ENCODE results near the gene NEDD4L. TPM values are rescaled to one million over a fixed set of nuclear protein-coding genes. Genes with fewer than 3 reads are reported as not detected.

The NEDD4L gene
- polyA plus RNA-seq, 1 of the 3 experiments (the other 2 are of a cell fraction): 13.2 TPM

DNA sequence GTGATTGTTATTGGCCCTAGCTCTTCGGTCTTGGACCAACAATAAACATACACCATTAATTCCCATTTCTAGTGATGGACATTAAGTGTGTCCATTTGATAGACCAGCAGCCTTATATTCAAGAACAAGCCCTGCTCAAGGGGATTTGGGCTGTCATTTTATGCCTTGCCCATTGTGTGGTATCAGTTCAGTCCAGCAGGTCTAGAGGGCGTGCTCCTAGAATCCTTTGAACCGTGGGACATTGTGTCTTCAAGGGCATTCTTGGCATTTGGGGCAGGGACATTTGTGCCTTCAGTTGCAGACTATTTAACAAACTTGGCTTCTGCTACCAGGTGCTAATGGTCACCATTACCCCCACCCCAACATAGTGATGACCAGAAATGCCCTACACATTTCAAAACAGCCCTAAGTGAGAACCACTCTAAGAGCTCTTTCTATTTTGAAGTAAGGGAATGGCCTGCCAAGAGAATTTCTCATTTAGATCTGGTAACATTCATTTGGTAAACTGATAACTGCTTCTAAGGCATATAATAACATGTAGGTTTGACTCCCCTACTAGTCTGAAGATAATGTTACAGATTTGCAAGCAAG is 300.1 kb downstream of the NEDD4L start:
- 94% methylated on average over 3 of the region's 3 CpGs for WGBS (ENCODE audit: low lambda C conversion rate)
- no peaks in the 10 kb centered on the region for H3F3A ChIP-seq (replicated peaks; ENCODE audit: insufficient read depth)
- H3K36me3 ChIP-seq (replicated peaks in 1 of 2; ENCODE audit: control insufficient read depth in 1 of 2, insufficient read depth in 2 of 2, low read length in 1 of 2): peaks cover 0 to 3% of the 10 kb centered on the region in 2 experiments
- no peaks in the 10 kb centered on the region for H3K27me3 ChIP-seq (ENCODE audit: insufficient read depth)
- no peak overlapping the region for H3K4me2 ChIP-seq
- no peaks in the 10 kb centered on the region for H3K9me3 ChIP-seq
- CTCF ChIA-PET: interaction anchor here (1.1 to 1.4 kb wide), 3 partner anchors 9 to 153 kb away, joined by 3 read pairs; no protein-coding TSS in a partner anchor
- H3K27ac ChIP-seq (ENCODE audit: low read depth in 2 of 2, low read length in 1 of 2): no peak overlapping the region
- no peaks in the 10 kb centered on the region for H3K4me1 ChIP-seq (ENCODE audit: control insufficient read depth in 1 of 2, insufficient read depth in 2 of 2, low read depth in 1 of 2, low read length in 1 of 2)
- H3K79me2 ChIP-seq (ENCODE audit: insufficient read depth): no peaks in the 10 kb centered on the region
- no peak overlapping the region for H3K9ac ChIP-seq
- TF ChIP-seq POLR2AphosphoS5 (IDR thresholded peaks at IDR 0.05; ENCODE audit: low read depth, low read length): no peak
- TF ChIP-seq, protein P1, sequence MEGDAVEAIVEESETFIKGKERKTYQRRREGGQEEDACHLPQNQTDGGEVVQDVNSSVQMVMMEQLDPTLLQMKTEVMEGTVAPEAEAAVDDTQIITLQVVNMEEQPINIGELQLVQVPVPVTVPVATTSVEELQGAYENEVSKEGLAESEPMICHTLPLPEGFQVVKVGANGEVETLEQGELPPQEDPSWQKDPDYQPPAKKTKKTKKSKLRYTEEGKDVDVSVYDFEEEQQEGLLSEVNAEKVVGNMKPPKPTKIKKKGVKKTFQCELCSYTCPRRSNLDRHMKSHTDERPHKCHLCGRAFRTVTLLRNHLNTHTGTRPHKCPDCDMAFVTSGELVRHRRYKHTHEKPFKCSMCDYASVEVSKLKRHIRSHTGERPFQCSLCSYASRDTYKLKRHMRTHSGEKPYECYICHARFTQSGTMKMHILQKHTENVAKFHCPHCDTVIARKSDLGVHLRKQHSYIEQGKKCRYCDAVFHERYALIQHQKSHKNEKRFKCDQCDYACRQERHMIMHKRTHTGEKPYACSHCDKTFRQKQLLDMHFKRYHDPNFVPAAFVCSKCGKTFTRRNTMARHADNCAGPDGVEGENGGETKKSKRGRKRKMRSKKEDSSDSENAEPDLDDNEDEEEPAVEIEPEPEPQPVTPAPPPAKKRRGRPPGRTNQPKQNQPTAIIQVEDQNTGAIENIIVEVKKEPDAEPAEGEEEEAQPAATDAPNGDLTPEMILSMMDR (IDR thresholded peaks at IDR 0.05): no peak
- TF ChIP-seq RAD21 (IDR thresholded peaks at IDR 0.05; ENCODE audit: low read length): no peak
- TF ChIP-seq NFIC (IDR thresholded peaks at IDR 0.05; ENCODE audit: borderline replicate concordance): no peak
- no peak for TF ChIP-seq NRF1 (IDR thresholded peaks at IDR 0.05; ENCODE audit: low read depth, low read length)
- TF ChIP-seq, protein P2, sequence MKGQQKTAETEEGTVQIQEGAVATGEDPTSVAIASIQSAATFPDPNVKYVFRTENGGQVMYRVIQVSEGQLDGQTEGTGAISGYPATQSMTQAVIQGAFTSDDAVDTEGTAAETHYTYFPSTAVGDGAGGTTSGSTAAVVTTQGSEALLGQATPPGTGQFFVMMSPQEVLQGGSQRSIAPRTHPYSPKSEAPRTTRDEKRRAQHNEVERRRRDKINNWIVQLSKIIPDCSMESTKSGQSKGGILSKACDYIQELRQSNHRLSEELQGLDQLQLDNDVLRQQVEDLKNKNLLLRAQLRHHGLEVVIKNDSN (IDR thresholded peaks at IDR 0.05; ENCODE audit: borderline replicate concordance, low read depth): no peak
- TF ChIP-seq, protein P3, sequence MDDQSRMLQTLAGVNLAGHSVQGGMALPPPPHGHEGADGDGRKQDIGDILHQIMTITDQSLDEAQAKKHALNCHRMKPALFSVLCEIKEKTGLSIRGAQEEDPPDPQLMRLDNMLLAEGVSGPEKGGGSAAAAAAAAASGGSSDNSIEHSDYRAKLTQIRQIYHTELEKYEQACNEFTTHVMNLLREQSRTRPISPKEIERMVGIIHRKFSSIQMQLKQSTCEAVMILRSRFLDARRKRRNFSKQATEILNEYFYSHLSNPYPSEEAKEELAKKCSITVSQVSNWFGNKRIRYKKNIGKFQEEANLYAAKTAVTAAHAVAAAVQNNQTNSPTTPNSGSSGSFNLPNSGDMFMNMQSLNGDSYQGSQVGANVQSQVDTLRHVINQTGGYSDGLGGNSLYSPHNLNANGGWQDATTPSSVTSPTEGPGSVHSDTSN (IDR thresholded peaks at IDR 0.05): no peak
- no peak for TF ChIP-seq EP300 (IDR thresholded peaks at IDR 0.05; ENCODE audit: borderline replicate concordance in 1 of 2, low read depth in 1 of 2, low read length in 1 of 2)
- TF ChIP-seq, protein P4, sequence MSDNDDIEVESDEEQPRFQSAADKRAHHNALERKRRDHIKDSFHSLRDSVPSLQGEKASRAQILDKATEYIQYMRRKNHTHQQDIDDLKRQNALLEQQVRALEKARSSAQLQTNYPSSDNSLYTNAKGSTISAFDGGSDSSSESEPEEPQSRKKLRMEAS (IDR thresholded peaks at IDR 0.05; ENCODE audit: low read depth): no peak
- no peak for TF ChIP-seq FOSL2 (IDR thresholded peaks at IDR 0.05; ENCODE audit: borderline replicate concordance, low read depth)
- no peak for TF ChIP-seq FOXM1 (IDR thresholded peaks at IDR 0.05; ENCODE audit: low read depth)
- no peak for TF ChIP-seq MXI1 (IDR thresholded peaks at IDR 0.05; ENCODE audit: low read depth, low read length)
- no peak for TF ChIP-seq CHD2 (IDR thresholded peaks at IDR 0.05; ENCODE audit: low read length, partially characterized antibody)
- H4K20me1 ChIP-seq (ENCODE audit: insufficient read depth): no peaks in the 10 kb centered on the region
- DNase-seq: no peak
- no peak overlapping the region for H3K4me3 ChIP-seq (ENCODE audit: low read depth in 2 of 2, low read length in 1 of 2)
- no peak overlapping the region for H2AFZ ChIP-seq (ENCODE audit: low read depth)
- POLR2A ChIA-PET: no interaction called here
- no peaks in the 10 kb centered on the region for H3K9me2 ChIP-seq

Data from SK-N-SH (cell line).